Myocyte (in vitro differentiated cells): Measurements from ENCODE around the gene HDAC9. TPM values are rescaled to one million over a fixed set of nuclear protein-coding genes. Genes with fewer than 3 reads are reported as not detected.

Source experiments
- DNase-seq: peaks from one replicate; pipeline ENCODE4 v3.0.0-alpha.2; 2012; ENCODE audit warnings: low read depth
- total RNA-seq: library from RNA; depleted of rRNA; stranded (reverse); fragments of >200 nt; gene quantifications from 2 replicates; pipeline ENCODE4 v1.2.3, GENCODE V29; 2014

Gene HDAC9
- total RNA-seq, 1 donor from 2014 or later: 136 TPM

GRCh38 chr7:18653381-18654155 lies 158.0 kb downstream of the HDAC9 start:
- peak; percentile 12 for DNase-seq

DNA sequence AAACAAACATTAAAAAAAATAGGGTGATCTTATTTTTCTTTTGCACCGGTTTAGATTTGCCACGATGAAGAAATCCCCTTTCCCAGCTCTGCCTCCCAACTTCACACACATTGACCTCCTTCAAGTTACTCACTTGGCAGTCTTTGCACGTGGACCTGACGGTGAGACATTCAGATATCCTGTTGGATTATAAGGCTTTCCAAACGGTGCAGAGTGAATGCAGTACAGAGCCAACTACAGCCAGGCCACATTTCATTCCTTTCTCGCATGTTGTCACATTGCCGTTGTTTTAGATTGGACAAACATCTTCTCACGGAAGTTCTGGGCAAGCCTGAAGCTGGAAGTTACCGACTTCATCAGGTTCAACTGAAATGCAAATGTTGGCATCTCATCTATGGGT lies 159.2 kb downstream of the HDAC9 start:
- no peak for DNase-seq

DNA sequence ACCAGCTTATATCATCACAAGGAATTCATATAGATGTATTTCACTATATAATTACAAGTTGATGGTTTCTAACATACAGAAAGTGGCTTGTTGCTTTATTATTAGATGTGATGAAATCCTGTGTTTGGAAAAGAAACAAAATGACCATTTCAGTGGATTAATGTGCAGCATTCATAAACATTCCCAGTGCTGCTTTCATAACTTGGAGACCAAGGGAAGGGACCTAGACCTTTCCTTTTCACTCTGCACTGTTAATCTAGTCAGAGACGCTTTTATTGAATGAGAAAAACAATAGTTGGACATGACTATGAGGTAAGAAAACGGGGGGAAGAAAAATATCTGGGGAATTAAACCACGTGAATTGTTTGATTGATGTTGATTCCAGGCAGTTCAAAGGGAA lies 160.0 kb downstream of the HDAC9 start:
- no peak for DNase-seq

GRCh38 chr7:18655912-18656311 lies 160.4 kb downstream of the HDAC9 start:
- no peak for DNase-seq

GRCh38 chr7:18656362-18656761 lies 160.8 kb downstream of the HDAC9 start:
- no peak for DNase-seq

DNA sequence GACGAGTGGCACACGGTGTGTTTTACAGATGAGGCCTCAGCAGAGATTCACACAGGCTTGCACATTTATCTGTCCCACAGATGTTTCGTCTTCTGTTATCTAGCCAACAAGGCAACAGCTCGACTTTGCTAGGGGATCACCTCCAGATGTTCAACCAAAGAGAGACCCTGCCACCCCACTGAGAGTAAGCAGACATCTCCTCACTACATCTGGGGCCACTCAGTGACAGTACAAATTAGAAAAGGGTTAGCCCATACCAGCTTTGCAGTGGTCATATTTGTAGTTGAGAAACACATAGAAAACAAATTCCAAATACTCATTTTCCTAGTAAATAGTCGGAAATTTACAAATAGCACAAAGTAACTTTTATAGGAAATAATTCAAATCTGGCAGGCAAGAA lies 164.2 kb downstream of the HDAC9 start:
- no peak for DNase-seq

- no peak for DNase-seq
Measured at GRCh38 chr7:18663321-18663720, 167.8 kb downstream of the HDAC9 start.

- peak; percentile 88 for DNase-seq
Measured at GRCh38 chr7:18666107-18666728, 170.7 kb downstream of the HDAC9 start.

DNA sequence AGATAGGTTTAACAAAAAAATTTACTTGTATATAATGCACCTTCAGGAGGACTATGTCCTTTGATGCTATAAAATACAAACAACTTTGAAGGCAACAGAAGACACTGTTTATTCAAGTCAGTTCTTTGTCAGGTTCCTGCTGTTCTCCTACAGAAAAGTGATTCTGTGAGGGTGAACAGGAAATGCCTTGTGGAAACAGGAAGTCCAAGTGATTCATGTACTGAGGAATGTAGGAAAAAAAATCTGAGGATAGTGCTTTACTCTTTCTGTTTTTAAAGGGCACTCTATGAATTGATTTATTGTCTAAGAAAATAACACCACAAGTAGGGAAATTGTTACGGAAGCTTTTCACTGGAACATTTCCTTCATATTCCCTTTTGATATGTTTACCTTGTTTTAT lies 171.9 kb downstream of the HDAC9 start:
- DNase-seq: peak; percentile 61

GRCh38 chr7:18671176-18671575 lies 175.6 kb downstream of the HDAC9 start:
- no peak for DNase-seq

- no peak for DNase-seq
Measured at GRCh38 chr7:18675579-18675978, 180.0 kb downstream of the HDAC9 start.

DNA sequence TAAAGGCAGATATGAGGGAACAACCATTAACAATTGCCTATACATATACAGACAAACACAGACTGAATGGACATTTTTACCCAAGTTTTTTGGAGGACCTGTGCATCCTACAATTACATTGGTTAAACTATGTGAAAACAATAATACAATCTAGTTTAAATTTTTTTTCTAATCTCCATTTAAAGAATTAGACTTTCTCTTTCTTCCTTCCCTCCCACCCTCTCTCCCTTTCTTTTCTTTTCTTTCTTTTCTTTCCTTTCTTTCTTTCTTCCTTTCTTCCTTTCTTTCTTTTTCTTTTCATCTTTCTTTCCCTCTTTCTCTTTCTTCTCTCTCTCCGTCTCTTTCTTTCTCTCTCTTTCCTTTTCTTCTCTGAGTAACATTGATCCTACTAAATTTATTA lies 183.7 kb downstream of the HDAC9 start:
- no peak for DNase-seq

DNA sequence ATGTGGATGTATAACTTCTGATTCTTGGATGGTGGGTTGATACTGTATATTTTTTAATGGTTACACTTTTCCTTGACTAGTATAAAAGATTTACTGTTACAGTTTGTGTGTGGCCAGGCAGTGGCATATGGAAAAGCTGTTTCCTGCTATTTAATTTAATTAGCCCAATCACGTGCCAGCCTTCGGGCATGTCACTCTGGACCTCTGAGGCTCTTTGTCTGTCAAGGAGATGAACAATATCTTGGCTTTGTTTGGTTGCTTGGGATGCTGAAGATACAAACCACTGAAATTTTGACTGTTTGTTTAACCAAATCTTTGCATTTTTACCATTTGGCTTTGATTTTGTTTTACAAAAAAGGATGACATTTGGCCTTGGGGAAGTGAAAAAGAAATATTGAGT lies 185.0 kb downstream of the HDAC9 start:
- no peak for DNase-seq

- DNase-seq: peak; percentile 26
Measured at GRCh38 chr7:18684916-18685315, 189.4 kb downstream of the HDAC9 start.

GRCh38 chr7:18685971-18686370 lies 190.4 kb downstream of the HDAC9 start:
- DNase-seq: no peak

DNA sequence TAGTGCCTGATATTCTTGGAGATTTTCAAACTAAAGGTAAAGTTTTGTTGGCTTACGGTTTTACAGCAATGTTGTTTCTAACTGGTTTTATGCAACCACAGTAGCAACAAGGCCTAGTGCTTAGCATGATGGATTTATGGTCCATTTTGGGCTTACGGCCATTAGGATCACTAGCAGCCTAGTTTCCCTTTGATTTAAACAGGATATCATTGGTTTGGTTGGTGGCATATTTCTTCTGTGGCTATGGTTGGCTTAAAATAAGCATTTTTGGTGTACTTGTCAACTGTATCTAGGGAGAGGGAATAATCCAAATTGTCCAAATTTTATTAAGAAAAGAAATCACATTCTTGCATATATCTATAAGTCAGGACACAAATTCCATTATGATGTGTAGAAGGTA lies 194.0 kb downstream of the HDAC9 start:
- no peak for DNase-seq

GRCh38 chr7:18693406-18693805 lies 197.9 kb downstream of the HDAC9 start:
- DNase-seq: peak; percentile 85

DNA sequence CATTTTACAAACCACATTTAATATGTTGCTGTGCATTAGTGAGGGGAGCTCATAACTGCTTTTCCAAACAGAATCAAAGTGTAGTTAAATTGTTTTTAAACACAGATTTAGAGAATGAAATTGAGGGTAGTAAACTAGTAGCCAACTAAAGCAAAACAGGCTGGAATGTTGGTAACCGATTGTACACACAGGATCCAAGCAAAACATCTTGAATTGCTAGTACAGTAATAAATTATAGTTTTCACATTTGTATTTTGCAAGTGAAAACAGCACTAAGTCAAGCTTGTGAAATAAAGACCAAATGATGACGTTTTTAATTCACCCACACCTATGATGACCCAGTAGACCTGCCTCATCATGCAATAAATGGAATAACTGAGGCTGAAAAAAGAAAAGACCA lies 198.3 kb downstream of the HDAC9 start:
- DNase-seq: no peak

GRCh38 chr7:18694484-18694883 lies 198.9 kb downstream of the HDAC9 start:
- DNase-seq: no peak

- no peak for DNase-seq
Measured at GRCh38 chr7:18694911-18695310, 199.4 kb downstream of the HDAC9 start.

- no peak for DNase-seq
Measured at GRCh38 chr7:18698258-18698734, 202.7 kb downstream of the HDAC9 start.

GRCh38 chr7:18700147-18700546 lies 204.6 kb downstream of the HDAC9 start:
- DNase-seq: no peak
